Sigmoid colon (tissue), 7 donors: ENCODE measurements around the gene UNC119. TPM values are rescaled to one million over a fixed set of nuclear protein-coding genes. Genes with fewer than 3 reads are reported as not detected.

Source experiments
- DNase-seq: peaks from one replicate; pipeline ENCODE4 v3.0.0-alpha.2; 2019
- H3K27ac ChIP-seq, 4 donors: fragments of 200-600 bp; sonication (generic); one replicate each; pipeline ENCODE4 v1.5.1; 2016 to 2019; ENCODE audit warnings: mild to moderate bottlenecking in 1 of 4
- H3K27me3 ChIP-seq, 3 donors: fragments of 200-600 bp; sonication (generic); one replicate each; pipeline ENCODE4 v1.5.1; 2019; ENCODE audit warnings: mild to moderate bottlenecking in 1 of 3
- H3K36me3 ChIP-seq, 4 donors: fragments of 200-600 bp; sonication (generic); one replicate each; pipeline ENCODE4 v1.5.1; 2016 to 2019
- H3K4me1 ChIP-seq, 4 donors: fragments of 200-600 bp; sonication (generic); one replicate each; pipeline ENCODE4 v1.5.1; 2017 to 2019
- H3K4me3 ChIP-seq, 4 donors: fragments of 200-600 bp; sonication (generic); one replicate each; pipeline ENCODE4 v1.5.1; 2017 to 2019; ENCODE audit warnings: mild to moderate bottlenecking in 2 of 4, moderate library complexity in 1 of 4
- H3K9me3 ChIP-seq, 4 donors: fragments of 200-600 bp in 3 of 4; sonication (generic) in 3 of 4; one replicate each; pipeline versions ENCODE4 v1.5.1 to v1.6.1; 2013 to 2019
- EP300 ChIP-seq, 4 donors: sonication (generic); formaldehyde crosslinking; IDR thresholded peaks; one replicate each; pipeline ENCODE4 v1.6.1; 2017; ENCODE audit warnings: antibody characterized with exemption in 4 of 4
- POLR2A ChIP-seq, 2 donors: fragments of 450-650 bp; IDR thresholded peaks; one replicate each; pipeline ENCODE4 v1.6.1; 2016; ENCODE audit warnings: antibody characterized with exemption in 2 of 2, mild to moderate bottlenecking in 2 of 2, moderate library complexity in 2 of 2
- POLR2AphosphoS5 ChIP-seq, 4 donors: sonication (generic); formaldehyde crosslinking; IDR thresholded peaks; one replicate each; pipeline ENCODE4 v1.6.1; 2017; ENCODE audit warnings: antibody characterized with exemption in 4 of 4
- WGBS, 2 donors: extraction: QIAGEN DNeasy Blood & Tissue Kit; methylation state at CpG; one replicate each; pipeline ENCODE4 v1.1.7; 2013; 5-methylcytosine and 5-hydroxymethylcytosine counted together
- intact Hi-C: fragments of 100-400 bp; cut with DNase I; formaldehyde crosslinking; loops from one replicate; pipeline ENCODE4 v1.15.1; 2023
- polyA plus RNA-seq, 3 donors: library from polyadenylated mRNA; stranded (reverse); fragments of 200-250 nt; gene quantifications; one replicate each; pipeline ENCODE4 v1.2.3, GENCODE V29; 2013
- total RNA-seq, 4 donors: library from RNA; depleted of rRNA; stranded (reverse); fragments of >200 nt; gene quantifications; one replicate each; pipeline ENCODE4 v1.1.0, GENCODE V29; 2016
- TF ChIP-seq, protein P1 (sequence below), 4 experiments: fragments of 450-650 bp in 3 of 4; fragments of 200-600 bp in 1 of 4; IDR thresholded peaks; one replicate each; pipeline ENCODE4 v1.5.1; 2016 to 2019; ENCODE audit warnings: antibody characterized with exemption in 4 of 4, mild to moderate bottlenecking in 3 of 4, moderate library complexity in 2 of 4
- donor health status: healthy with polysubstance abuse.
- donor health status: Bipolar disorder and iron deficiency.
- donor health status: healthy.

Gene UNC119
- total and polyA plus RNA-seq, 7 donors, result 20.7 to 35.8 (median 24.3) TPM

DNA sequence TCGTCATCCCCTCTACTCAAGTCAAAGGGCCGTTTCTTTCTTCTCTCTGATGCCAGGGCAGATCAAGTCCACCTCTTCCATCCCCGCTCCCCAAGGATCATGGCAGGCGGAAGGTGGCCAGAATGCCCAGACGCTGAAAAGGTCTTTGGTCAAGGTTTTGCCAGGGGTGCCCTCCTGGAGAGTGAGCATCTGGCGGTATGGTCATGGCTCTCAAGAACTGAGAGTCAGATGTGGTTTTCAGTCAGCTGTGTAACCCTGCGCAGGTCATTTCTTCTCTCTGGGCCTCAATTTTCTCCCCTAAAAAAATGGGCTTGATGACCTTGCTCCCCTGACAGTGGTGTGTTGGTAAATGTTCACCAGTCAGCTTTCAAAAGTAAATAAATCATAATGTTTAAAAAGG lies 33.8 kb downstream of the UNC119 start:
- peaks cover 3 to 6% (median 5%) of the 10 kb centered on the region in 3 donors for H3K27me3 ChIP-seq
- no peak overlapping the region for H3K4me3 ChIP-seq
- no peak for TF ChIP-seq POLR2AphosphoS5 (IDR thresholded peaks at IDR 0.05)
- TF ChIP-seq POLR2A (IDR thresholded peaks at IDR 0.05), result no peak
- TF ChIP-seq, protein P1, sequence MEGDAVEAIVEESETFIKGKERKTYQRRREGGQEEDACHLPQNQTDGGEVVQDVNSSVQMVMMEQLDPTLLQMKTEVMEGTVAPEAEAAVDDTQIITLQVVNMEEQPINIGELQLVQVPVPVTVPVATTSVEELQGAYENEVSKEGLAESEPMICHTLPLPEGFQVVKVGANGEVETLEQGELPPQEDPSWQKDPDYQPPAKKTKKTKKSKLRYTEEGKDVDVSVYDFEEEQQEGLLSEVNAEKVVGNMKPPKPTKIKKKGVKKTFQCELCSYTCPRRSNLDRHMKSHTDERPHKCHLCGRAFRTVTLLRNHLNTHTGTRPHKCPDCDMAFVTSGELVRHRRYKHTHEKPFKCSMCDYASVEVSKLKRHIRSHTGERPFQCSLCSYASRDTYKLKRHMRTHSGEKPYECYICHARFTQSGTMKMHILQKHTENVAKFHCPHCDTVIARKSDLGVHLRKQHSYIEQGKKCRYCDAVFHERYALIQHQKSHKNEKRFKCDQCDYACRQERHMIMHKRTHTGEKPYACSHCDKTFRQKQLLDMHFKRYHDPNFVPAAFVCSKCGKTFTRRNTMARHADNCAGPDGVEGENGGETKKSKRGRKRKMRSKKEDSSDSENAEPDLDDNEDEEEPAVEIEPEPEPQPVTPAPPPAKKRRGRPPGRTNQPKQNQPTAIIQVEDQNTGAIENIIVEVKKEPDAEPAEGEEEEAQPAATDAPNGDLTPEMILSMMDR (IDR thresholded peaks at IDR 0.05), result no peak
- TF ChIP-seq EP300 (IDR thresholded peaks at IDR 0.05), result no peak
- DNase-seq, result no peak
- H3K9me3 ChIP-seq, result no peaks in the 10 kb centered on the region
- H3K4me1 ChIP-seq, result no peaks in the 10 kb centered on the region
- intact Hi-C loops, result no loop called here
- no peaks in the 10 kb centered on the region for H3K36me3 ChIP-seq
- no peak overlapping the region for H3K27ac ChIP-seq
- 86% methylated on average over 7 of the region's 7 CpGs for WGBS, 2 donors

DNA sequence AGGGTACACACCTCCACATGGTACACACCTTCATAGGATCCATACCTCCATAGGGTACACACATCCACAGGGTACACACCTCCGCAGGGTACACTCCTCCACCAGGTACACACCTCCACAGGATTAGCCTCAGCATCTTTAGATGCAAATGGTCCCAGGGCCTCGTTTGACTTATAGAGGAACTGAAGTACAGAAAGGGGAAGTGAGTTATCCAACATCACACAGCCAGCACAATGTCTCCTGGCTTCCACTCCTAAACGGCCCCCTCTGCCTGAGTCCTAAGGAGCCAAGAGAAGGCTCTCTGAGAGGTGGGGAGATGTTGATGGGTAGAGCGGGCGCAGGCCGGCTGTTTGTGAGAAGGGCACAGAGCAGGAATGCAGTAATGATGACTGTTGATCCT lies 34.3 kb downstream of the UNC119 start:
- H3K4me1 ChIP-seq, result no peaks in the 10 kb centered on the region
- H3K27ac ChIP-seq, result no peak overlapping the region
- no peaks in the 10 kb centered on the region for H3K9me3 ChIP-seq
- DNase-seq, result no peak
- intact Hi-C loops, result no loop called here
- WGBS, 2 donors, result 65 to 69% methylated on average over 6 of the region's 6 CpGs
- TF ChIP-seq EP300 (IDR thresholded peaks at IDR 0.05) (no peak), POLR2AphosphoS5 (IDR thresholded peaks at IDR 0.05) (no peak), POLR2A (IDR thresholded peaks at IDR 0.05) (no peak)
- TF ChIP-seq, protein P1 (IDR thresholded peaks at IDR 0.05), result no peak
- H3K27me3 ChIP-seq, result peaks cover 5 to 9% (median 7%) of the 10 kb centered on the region in 3 donors
- H3K4me3 ChIP-seq, result no peak overlapping the region
- H3K36me3 ChIP-seq, result no peaks in the 10 kb centered on the region

DNA sequence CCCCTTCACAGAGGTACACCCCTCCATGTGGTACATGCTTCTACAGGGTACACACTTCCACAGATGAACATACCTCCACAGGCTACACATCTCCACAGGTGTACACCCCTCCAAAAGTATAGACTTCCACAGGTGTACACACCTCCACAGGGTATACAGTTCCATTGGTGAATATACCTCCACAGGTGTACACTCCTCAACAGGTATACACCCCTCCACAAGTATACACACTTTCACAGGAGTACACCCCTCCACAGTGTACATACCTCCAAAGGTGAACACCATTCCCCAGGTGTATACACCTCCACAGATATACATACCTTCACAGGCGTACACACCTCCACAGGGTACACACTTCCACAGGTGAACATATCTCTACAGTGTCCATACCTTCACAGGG lies 36.9 kb downstream of the UNC119 start:
- Histone ChIP-seq H3K9me3 (no peaks in the 10 kb centered on the region), H3K4me1 (no peaks in the 10 kb centered on the region), H3K4me3 (no peak overlapping the region), H3K27ac (no peak overlapping the region), H3K27me3 (peaks cover 5 to 33% (median 22%) of the 10 kb centered on the region in 3 donors), H3K36me3 (no peaks in the 10 kb centered on the region)
- 94 to 97% methylated on average over 1 of the region's 1 CpG for WGBS, 2 donors
- no peak for TF ChIP-seq POLR2A (IDR thresholded peaks at IDR 0.05)
- no peak for TF ChIP-seq EP300 (IDR thresholded peaks at IDR 0.05)
- TF ChIP-seq, protein P1 (IDR thresholded peaks at IDR 0.05), result no peak
- TF ChIP-seq POLR2AphosphoS5 (IDR thresholded peaks at IDR 0.05), result no peak
- intact Hi-C loops, result no loop called here
- DNase-seq, result no peak

DNA sequence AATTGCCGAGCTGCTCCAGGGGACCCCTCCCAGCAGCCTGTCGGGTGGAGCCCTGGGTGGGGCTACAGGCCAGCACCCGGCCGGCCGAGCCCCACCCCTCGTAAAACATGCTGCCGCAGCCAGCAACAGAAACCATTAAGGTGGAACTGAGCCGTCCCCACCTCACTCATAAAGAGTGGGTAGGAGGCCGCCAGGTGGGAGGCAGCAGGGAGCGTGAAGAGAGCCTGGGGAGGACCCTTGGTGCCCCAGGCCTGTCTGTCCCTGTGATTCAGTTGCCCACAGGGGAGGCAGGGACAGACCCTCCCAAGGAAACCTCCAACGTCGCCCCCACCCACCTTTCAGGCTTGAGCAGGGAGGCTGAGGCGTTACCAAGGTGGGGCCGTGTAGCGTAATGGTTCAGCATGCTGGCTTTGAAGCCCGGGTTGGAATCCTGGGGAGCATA lies 37.8 kb downstream of the UNC119 start:
- WGBS, 2 donors, result 14 to 56% methylated on average over 16 of the region's 16 CpGs
- H3K4me1 ChIP-seq, result no peaks in the 10 kb centered on the region
- TF ChIP-seq POLR2A (IDR thresholded peaks at IDR 0.05) (no peak), EP300 (IDR thresholded peaks at IDR 0.05) (no peak)
- no peak overlapping the region for H3K27ac ChIP-seq
- peaks cover 5 to 41% (median 27%) of the 10 kb centered on the region in 3 donors for H3K27me3 ChIP-seq
- DNase-seq, result no peak
- intact Hi-C loops, result no loop called here
- no peak overlapping the region for H3K4me3 ChIP-seq
- no peaks in the 10 kb centered on the region for H3K9me3 ChIP-seq
- H3K36me3 ChIP-seq, result no peaks in the 10 kb centered on the region

DNA sequence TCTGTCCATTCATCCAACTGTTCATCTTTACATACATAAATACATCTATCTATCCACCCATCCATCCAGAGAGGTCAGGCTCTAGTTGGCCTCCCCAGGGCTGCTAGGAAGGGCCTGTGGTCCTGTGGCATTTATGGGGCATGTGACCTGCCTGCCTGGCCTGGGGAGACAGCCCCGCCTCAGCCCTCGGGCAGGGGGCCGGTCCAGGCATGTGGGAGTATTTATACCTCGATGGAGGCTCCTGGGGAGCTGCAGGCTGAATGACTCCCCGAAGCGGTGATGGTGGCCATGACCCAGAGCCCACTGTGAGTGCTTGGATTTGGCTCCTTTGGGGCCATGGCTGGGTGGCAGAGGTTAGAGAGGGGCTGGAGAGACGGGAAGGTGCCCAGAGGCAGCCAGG lies 38.9 kb downstream of the UNC119 start:
- no peak for DNase-seq
- intact Hi-C loops, result no loop called here
- Histone ChIP-seq H3K36me3 (no peaks in the 10 kb centered on the region), H3K4me1 (no peaks in the 10 kb centered on the region), H3K9me3 (no peaks in the 10 kb centered on the region), H3K27me3 (peaks cover 7 to 52% (median 37%) of the 10 kb centered on the region in 3 donors), H3K4me3 (no peak overlapping the region), H3K27ac (no peak overlapping the region)
- no peak for TF ChIP-seq POLR2AphosphoS5 (IDR thresholded peaks at IDR 0.05)
- TF ChIP-seq EP300 (IDR thresholded peaks at IDR 0.05), result no peak
- TF ChIP-seq POLR2A (IDR thresholded peaks at IDR 0.05), result no peak
- TF ChIP-seq, protein P1 (IDR thresholded peaks at IDR 0.05), result no peak
- 83 to 84% methylated on average over 7 of the region's 7 CpGs for WGBS, 2 donors
